Measurements from ENCODE around the gene CLDN5. TPM values are rescaled to one million over a fixed set of nuclear protein-coding genes. Genes with fewer than 3 reads are reported as not detected.

CLDN5 gene
- total and polyA plus RNA-seq, 2 donors (not counting 1 experiment from before 2014, with no cell fraction given) = not detected

DNA sequence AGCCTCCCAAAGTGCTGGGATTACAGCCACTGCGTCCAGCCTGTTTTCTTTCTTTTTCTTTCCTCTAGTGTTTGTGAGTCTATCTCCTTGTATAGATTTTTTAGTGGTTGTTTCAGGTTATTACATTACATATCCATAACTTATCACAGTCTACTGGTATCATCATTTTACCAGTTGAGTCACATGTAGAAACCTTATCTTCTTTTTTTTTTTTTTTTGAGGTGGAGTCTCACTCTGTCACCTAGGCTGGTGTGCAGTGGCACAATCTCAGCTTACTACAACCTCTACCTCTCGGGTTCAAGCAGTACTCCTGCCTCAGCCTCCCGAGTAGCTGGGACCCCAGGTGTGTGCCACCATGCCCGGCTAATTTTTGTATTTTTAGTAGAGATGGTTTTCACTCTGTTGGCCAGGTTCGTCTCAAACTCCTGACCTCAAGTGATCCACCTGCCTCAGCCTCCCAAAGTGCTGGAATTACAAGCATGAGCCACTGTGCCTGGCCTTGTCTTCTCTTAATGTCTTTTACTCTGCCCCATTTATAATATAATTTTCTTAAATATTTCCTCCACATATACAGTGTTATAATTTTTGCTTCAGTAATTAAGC is 33.5 kb downstream of the CLDN5 start:
- DNase-seq = no peak
- POLR2A ChIA-PET = no interaction called here
- no peak overlapping the region for H3K4me2 ChIP-seq (replicated peaks; ENCODE audit: low read depth, low read length, poor library complexity, severe bottlenecking)
- H3K27ac ChIP-seq (ENCODE audit: low read length in 2 of 2) = no peak overlapping the region
- Mint-ChIP-seq H3K27ac (no peak overlapping the region), H3K27me3 (no peaks in the 10 kb centered on the region), H3K9me3 (ENCODE audit: insufficient read depth) (no peaks in the 10 kb centered on the region), H3K4me1 (no peaks in the 10 kb centered on the region), H3K4me3 (no peak overlapping the region)
- no peaks in the 10 kb centered on the region for H3K27me3 ChIP-seq (replicated peaks in 1 of 4; ENCODE audit: control extremely low read depth in 1 of 4, control insufficient read depth in 3 of 4, insufficient read depth in 4 of 4, low read length in 3 of 4)
- H3K9me3 ChIP-seq (ENCODE audit: control extremely low read depth in 1 of 3, control insufficient read depth in 2 of 3, insufficient read depth in 1 of 3, low read length in 2 of 3) = no peaks in the 10 kb centered on the region
- H3K79me2 ChIP-seq (ENCODE audit: control insufficient read depth, insufficient read depth, low read length) = no peaks in the 10 kb centered on the region
- WGBS (ENCODE audit: insufficient coverage) = no CpG with 5 or more reads among the region's 5 CpGs
- H2AFZ ChIP-seq (ENCODE audit: insufficient read depth, low read depth, low read length, poor library complexity, severe bottlenecking) = no peak overlapping the region
- H3K4me1 ChIP-seq (ENCODE audit: control insufficient read depth in 2 of 2, insufficient read depth in 2 of 2, low read length in 2 of 2) = no peaks in the 10 kb centered on the region
- TF ChIP-seq CTCF (IDR thresholded peaks at IDR 0.05) (no peak), EZH2 (IDR thresholded peaks at IDR 0.05; ENCODE audit: borderline replicate concordance, insufficient read depth, low read depth, low read length, poor library complexity, severe bottlenecking) (no peak)
- no peaks in the 10 kb centered on the region for H4K20me1 ChIP-seq (ENCODE audit: control insufficient read depth, insufficient read depth, low read length, poor library complexity, severe bottlenecking)
- no peak overlapping the region for H3K4me3 ChIP-seq (ENCODE audit: control extremely low read depth in 1 of 5, extremely low read depth in 1 of 5, insufficient read depth in 1 of 5, low read depth in 2 of 5, low read length in 4 of 5)
- H3K9ac ChIP-seq (ENCODE audit: low read length) = no peak overlapping the region
- H3K36me3 ChIP-seq (replicated peaks in 1 of 2; ENCODE audit: control extremely low read depth in 1 of 2, control insufficient read depth in 1 of 2, extremely low read depth in 1 of 2, insufficient read depth in 2 of 2, low read length in 1 of 2) = no peaks in the 10 kb centered on the region
- no peak for ATAC-seq (ENCODE audit: low read depth)
- CTCF ChIA-PET = interaction anchor here (0.8 to 1.4 kb wide), 2 partner anchors 139 to 312 kb away, joined by 4 to 9 read pairs; no protein-coding TSS in a partner anchor
- intact Hi-C loops (cut with micrococcal nuclease) = no loop called here

GRCh38 chr22:19488884-19489843 is 35.0 kb downstream of the CLDN5 start:
- H3K9me3 Mint-ChIP-seq (ENCODE audit: insufficient read depth) = no peaks in the 10 kb centered on the region
- ChIA-PET POLR2A (no interaction called here), CTCF (interaction anchor here (0.9 kb wide), 1 partner anchor 141 kb away, joined by 4 read pairs; no protein-coding TSS in a partner anchor)
- no peak for DNase-seq
- Histone ChIP-seq H2AFZ (ENCODE audit: insufficient read depth, low read depth, low read length, poor library complexity, severe bottlenecking) (no peak overlapping the region), H3K4me2 (replicated peaks; ENCODE audit: low read depth, low read length, poor library complexity, severe bottlenecking) (no peak overlapping the region), H3K9ac (ENCODE audit: low read length) (no peak overlapping the region), H3K4me1 (ENCODE audit: control insufficient read depth in 2 of 2, insufficient read depth in 2 of 2, low read length in 2 of 2) (no peaks in the 10 kb centered on the region), H3K27ac (ENCODE audit: low read length in 2 of 2) (no peak overlapping the region), H3K4me3 (ENCODE audit: control extremely low read depth in 1 of 5, extremely low read depth in 1 of 5, insufficient read depth in 1 of 5, low read depth in 2 of 5, low read length in 4 of 5) (no peak overlapping the region), H3K27me3 (replicated peaks in 1 of 4; ENCODE audit: control extremely low read depth in 1 of 4, control insufficient read depth in 3 of 4, insufficient read depth in 4 of 4, low read length in 3 of 4) (no peaks in the 10 kb centered on the region), H3K9me3 (ENCODE audit: control extremely low read depth in 1 of 3, control insufficient read depth in 2 of 3, insufficient read depth in 1 of 3, low read length in 2 of 3) (no peaks in the 10 kb centered on the region), H3K36me3 (replicated peaks in 1 of 2; ENCODE audit: control extremely low read depth in 1 of 2, control insufficient read depth in 1 of 2, extremely low read depth in 1 of 2, insufficient read depth in 2 of 2, low read length in 1 of 2) (no peaks in the 10 kb centered on the region), H4K20me1 (ENCODE audit: control insufficient read depth, insufficient read depth, low read length, poor library complexity, severe bottlenecking) (no peaks in the 10 kb centered on the region), H3K79me2 (ENCODE audit: control insufficient read depth, insufficient read depth, low read length) (no peaks in the 10 kb centered on the region)
- TF ChIP-seq CTCF (IDR thresholded peaks at IDR 0.05) = no peak
- no peak for TF ChIP-seq EZH2 (IDR thresholded peaks at IDR 0.05; ENCODE audit: borderline replicate concordance, insufficient read depth, low read depth, low read length, poor library complexity, severe bottlenecking)
- H3K27me3 Mint-ChIP-seq = no peaks in the 10 kb centered on the region
- no peak overlapping the region for H3K4me3 Mint-ChIP-seq
- H3K27ac Mint-ChIP-seq = no peak overlapping the region
- no peak for ATAC-seq (ENCODE audit: low read depth)
- intact Hi-C loops (cut with micrococcal nuclease) = no loop called here
- WGBS (ENCODE audit: insufficient coverage) = no CpG with 5 or more reads among the region's 7 CpGs
- no peaks in the 10 kb centered on the region for H3K4me1 Mint-ChIP-seq
